ENCODE results near the gene KCNJ16.

KCNJ16 gene

DNA sequence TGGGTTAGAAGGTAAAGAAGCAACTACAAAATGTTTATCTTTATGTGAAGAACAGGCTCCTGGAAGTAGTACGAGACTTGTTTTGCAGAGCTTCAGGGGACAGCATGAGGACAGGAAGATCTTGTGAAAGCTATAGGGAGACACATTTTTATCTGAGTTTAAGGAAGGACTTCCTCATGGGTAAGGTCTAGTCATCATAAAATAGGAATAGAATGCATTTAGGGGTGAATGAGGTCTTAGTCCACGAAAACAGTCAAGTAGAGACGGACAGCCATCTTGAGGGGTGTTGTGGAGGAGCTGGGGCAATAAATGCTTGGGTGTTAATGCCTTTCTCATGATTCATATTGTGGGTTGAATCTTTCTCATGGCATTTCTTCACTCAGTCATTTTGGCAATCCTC is 24.3 kb downstream of the KCNJ16 start:
- DNase-seq: no peak

DNA sequence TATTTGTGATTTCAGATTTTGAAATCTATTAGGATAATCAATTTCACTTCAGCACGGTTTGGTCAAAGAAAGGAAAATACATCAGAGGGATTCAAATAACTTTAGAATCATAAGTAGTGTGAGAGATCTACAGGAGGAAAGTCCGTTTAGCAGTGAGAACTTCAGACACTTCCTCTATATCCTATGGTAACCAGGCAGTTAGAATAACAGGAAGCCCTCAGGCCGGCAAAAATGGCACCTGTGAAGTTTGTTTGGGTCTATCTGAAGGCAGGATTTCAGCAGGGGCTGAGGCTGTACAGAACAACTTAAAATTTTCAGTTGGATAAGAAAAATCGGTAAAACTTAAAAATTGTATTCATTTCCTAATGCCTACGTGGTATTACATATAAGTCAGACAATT is 24.9 kb downstream of the KCNJ16 start:
- no peak for DNase-seq

- no peak for DNase-seq
Measured at GRCh38 chr17:70100983-70101382, 26.0 kb downstream of the KCNJ16 start.

DNA sequence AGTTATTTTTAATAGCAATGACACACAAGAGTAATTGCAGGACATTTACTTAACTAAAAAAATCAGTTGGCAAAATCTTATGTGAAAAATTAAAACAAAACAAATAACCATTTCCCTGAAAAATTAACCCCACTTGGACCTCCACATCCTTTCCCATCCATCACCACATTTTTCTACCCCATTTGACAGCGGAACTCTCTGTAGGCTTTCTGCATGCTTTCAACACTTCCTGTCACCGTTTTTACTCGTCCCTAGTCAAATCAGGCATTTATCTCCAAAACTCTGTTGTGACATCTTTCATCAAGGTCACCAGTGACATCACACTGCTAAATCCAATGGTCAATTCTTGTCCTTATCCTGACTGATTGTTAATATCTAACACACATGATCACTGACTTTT is 27.5 kb downstream of the KCNJ16 start:
- DNase-seq: no peak

DNA sequence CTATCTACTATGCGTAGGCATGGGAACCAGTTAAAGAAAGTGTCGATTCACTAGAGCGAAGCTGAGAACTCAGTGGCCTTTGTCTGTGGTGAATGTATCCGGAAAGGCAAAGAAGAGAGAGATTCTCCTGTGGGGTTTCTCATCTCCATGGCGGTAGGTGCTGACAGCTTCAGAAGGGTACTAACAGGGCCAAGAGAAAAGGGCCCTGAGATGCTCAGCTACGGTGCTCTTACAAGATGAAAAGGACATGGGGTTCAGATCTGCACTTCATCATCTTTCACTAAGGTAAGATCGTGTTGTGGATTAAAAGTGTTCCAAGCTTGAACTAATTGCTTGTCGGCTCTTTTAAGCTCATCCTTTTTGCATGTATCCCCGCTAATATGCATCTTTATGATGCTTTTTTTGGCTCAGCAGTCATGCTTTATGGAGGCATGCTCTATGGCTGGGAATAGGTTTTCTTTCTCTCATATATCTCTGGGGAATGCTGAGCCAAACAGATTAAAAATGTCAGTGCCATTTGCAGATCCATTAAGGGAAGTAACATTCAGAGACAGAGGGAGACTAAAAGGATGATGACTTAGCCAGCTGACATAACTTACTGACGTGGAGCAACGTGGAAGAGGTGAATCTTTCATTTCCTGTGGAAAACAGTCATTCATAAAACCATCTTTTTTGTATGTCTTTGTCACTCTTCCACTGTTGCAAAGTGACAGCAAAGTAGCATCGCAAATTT is 29.9 kb downstream of the KCNJ16 start:
- no peak for DNase-seq

GRCh38 chr17:70105641-70106040 is 30.6 kb downstream of the KCNJ16 start:
- DNase-seq: no peak

GRCh38 chr17:70106551-70106950 is 31.5 kb downstream of the KCNJ16 start:
- no peak for DNase-seq

DNA sequence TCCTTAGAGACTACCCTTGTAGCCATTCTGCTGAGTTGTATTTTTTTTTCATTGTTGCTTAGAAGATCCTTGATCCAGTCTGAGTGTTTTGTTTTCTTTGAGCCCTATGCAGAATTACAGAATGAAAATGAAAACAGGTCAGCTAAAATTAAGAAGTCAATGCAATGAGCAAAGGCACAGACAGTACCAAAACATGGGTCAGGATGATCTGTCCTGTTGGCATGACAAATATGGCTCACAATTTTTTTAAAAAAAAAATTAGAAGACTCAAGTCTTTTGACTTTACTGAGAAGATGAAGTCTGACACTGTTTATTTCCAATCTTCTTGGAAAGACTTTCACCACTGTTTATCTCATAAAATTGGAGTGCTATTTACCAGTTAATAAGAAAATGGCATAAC is 32.4 kb downstream of the KCNJ16 start:
- DNase-seq: no peak

GRCh38 chr17:70107904-70108565 is 33.0 kb downstream of the KCNJ16 start:
- no peak for DNase-seq

- DNase-seq: no peak
Measured at GRCh38 chr17:70109497-70109896, 34.5 kb downstream of the KCNJ16 start.

DNA sequence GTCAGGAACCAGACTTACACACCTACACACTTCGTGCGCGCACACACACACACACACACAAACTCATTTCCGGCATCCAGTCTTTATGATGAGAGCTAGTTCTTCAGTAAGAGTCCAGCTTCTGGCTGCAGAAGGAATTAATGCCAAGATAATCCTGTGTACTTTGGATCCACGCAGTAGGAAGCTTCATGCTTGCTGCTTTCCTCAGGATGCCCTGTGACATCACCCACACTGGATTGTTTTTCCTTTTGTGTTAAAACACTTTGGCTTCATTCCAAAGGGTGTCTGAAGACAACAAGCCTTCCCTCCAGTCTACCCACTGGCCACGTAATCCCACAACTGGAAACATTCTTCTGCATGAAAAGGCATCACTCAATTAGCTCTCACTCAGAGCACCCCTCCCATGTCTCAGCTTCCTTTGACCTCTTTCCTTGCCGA is 35.4 kb downstream of the KCNJ16 start:
- DNase-seq: no peak

DNA sequence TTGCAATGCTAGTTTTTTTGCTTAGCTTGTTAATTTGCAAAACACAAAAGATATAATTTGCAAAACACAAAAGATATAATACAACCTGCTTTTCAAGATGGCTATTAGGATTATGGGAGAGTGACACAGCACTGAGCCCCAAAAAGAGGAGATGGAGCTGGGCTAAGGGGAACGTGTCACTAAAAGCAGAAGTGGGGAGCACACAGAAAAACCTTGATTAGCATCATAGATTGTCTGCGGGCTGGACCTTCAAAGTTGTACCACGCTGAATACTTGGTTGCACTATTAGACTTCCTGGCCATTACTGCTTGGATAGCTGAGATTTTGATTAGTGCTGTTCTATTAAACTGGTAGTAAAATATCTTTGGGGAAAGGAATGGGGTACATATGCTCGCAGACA is 36.2 kb downstream of the KCNJ16 start:
- no peak for DNase-seq

GRCh38 chr17:70114405-70114804 is 39.4 kb downstream of the KCNJ16 start:
- no peak for DNase-seq

DNA sequence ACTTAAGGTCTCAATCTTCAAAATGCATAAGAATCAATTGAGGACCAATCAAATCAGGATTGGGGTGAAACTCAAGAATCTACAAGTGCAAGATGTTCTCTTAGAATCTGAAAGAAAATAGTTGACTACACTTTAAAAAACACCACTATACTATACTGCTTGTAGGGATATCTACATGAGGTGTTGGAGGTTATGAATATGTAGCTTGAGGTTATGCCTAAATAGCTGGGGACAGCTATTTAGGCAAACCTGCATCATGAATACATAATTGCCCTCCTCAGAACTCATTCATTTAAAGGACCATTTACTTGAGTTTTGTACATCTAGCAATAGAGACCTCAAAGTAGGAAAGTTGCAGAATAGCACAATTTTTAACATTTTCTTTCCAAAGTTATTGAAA is 40.1 kb downstream of the KCNJ16 start:
- no peak for DNase-seq

GRCh38 chr17:70116919-70117318 is 41.9 kb downstream of the KCNJ16 start:
- DNase-seq: no peak

GRCh38 chr17:70119545-70119944 is 44.5 kb downstream of the KCNJ16 start:
- no peak for DNase-seq

DNA sequence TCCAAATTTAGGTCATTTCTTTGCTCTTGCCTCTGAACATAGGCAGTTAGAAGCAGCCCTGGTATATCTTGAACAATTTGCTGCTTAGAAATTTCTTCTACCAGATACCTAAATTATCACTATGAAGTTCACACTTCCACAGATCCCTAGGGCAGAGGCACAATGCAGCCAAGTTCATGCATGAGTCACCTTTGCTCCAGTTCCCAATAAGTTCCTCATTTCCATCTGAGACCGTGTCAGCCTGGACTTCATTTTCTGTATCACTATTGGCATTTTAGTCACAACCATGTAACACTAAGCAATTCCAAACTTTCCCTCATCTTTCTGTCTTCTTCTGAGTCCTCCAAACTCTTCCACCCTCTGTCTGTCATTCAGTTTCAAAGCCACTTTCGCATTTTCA is 45.0 kb downstream of the KCNJ16 start:
- DNase-seq: no peak

GRCh38 chr17:70120425-70120824 is 45.4 kb downstream of the KCNJ16 start:
- DNase-seq: no peak

GRCh38 chr17:70121126-70121525 is 46.1 kb downstream of the KCNJ16 start:
- DNase-seq: no peak

DNA sequence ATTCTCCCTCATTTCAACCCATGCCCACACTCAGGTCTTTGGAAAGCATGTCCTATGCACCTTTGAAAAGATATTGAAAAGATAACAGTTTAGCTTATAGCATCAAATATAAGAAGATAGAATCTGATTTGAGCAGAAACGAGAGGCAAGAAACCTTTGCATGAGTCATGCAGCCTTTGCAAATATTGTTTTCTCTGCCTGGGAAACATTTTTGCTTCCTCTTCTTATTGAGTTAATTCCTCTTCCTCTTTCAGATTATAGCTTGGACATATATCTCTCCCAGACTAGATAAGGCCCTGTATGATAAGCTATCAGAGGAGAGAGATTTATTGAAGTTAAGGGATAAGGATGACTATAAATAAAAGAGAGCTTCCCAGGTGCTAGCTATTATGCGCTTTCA is 48.2 kb downstream of the KCNJ16 start:
- DNase-seq: no peak

GRCh38 chr17:70124723-70125122 is 49.7 kb downstream of the KCNJ16 start:
- no peak for DNase-seq

- DNase-seq: no peak
Measured at GRCh38 chr17:70127221-70127873, 52.3 kb downstream of the KCNJ16 start.

- DNase-seq: no peak
Measured at GRCh38 chr17:70128727-70129238, 53.8 kb downstream of the KCNJ16 start.

DNA sequence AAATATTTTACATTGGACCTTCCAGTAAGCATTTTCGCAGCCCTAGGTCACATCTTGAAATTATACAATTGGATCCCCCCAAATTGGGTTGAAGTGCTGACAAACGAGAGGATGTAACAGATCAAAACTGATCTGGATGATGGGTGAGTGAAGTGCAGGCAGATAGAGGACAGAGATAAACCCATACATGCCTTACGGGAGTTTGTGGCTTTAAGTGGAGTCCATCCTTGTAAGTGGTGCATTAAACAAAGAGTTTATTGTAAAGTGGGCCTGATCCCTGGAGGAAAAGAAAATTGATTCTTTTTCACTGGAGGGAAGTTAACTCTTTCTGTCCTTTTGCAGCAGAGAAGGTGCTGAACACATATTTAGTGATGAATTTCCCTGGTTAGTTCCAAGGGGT is 55.3 kb downstream of the KCNJ16 start:
- DNase-seq: no peak

All from activated T-cell treated with anti-CD3 and anti-CD28 coated beads, Interleukin-2, amount 50 U/mL, for 1 hour (primary cell).